Gastroesophageal sphincter (tissue), 4 donors: Measurements from ENCODE around the gene OR13A1. TPM values are rescaled to one million over a fixed set of nuclear protein-coding genes. Genes with fewer than 3 reads are reported as not detected.
"Not testable (repeated sequence)": the region's sequence is repeated elsewhere in the genome, so short reads cannot be mapped to it uniquely, and the experiment has no call there.

Source experiments
- ATAC-seq: fragments of 150-250 bp; one replicate; pipeline ENCODE4 v1.9.1; 2016; ENCODE audit warnings: mild to moderate bottlenecking, moderate library complexity
- H3K27ac ChIP-seq, 4 donors: fragments of 200-600 bp; sonication (generic) in 3 of 4; 1 replicate in 3 of 4; 2 replicates in 1 of 4; pipeline ENCODE4 v1.5.1; 2016 to 2019
- H3K27me3 ChIP-seq: fragments of 200-600 bp; sonication (generic); one replicate; pipeline ENCODE4 v1.5.1; 2019
- H3K36me3 ChIP-seq, 2 donors: fragments of 200-600 bp; sonication (generic); one replicate each; pipeline ENCODE4 v1.5.1; 2019; ENCODE audit warnings: control low read depth in 1 of 2
- H3K4me1 ChIP-seq, 3 donors: fragments of 200-600 bp; sonication (generic); 1 replicate in 2 of 3; 2 replicates in 1 of 3; pipeline ENCODE4 v1.5.1; 2016 to 2019; ENCODE audit warnings: control low read depth in 2 of 3
- H3K4me3 ChIP-seq, 2 donors: fragments of 200-600 bp; sonication (generic); one replicate each; pipeline ENCODE4 v1.5.1; 2019; ENCODE audit warnings: mild to moderate bottlenecking in 1 of 2, moderate library complexity in 1 of 2
- H3K9me3 ChIP-seq, 3 donors: fragments of 200-600 bp; sonication (generic); one replicate each; pipeline ENCODE4 v1.5.1; 2017 to 2019; ENCODE audit warnings: control low read depth in 2 of 3
- EP300 ChIP-seq: sonication (generic); formaldehyde crosslinking; IDR thresholded peaks from one replicate; pipeline ENCODE4 v1.6.1; 2017; ENCODE audit warnings: antibody characterized with exemption, mild to moderate bottlenecking
- POLR2A ChIP-seq, 2 donors: fragments of 450-650 bp; IDR thresholded peaks; one replicate each; pipeline ENCODE4 v1.6.1; 2017; ENCODE audit warnings: antibody characterized with exemption in 2 of 2, mild to moderate bottlenecking in 2 of 2, moderate library complexity in 1 of 2
- POLR2AphosphoS5 ChIP-seq: sonication (generic); formaldehyde crosslinking; IDR thresholded peaks from one replicate; pipeline ENCODE4 v1.6.1; 2017; ENCODE audit warnings: antibody characterized with exemption
- WGBS, 2 donors: methylation state at CpG; one replicate each; pipeline ENCODE4 v1.1.5; 2018; ENCODE audit warnings: low coverage in 1 of 2; 5-methylcytosine and 5-hydroxymethylcytosine counted together
- total RNA-seq, 4 donors: library from RNA; depleted of rRNA; stranded (reverse); fragments of >200 nt; gene quantifications; one replicate each; pipeline ENCODE4 v1.1.0, GENCODE V29; 2016
- TF ChIP-seq, protein P1 (sequence below), 4 experiments: fragments of 200-600 bp in 2 of 4; fragments of 450-650 bp in 2 of 4; sonication (generic) in 1 of 4; IDR thresholded peaks; one replicate each; pipeline ENCODE4 v1.5.1; 2017 to 2019; ENCODE audit warnings: antibody characterized with exemption in 4 of 4, mild to moderate bottlenecking in 2 of 4, moderate library complexity in 2 of 4

The OR13A1 gene
- total RNA-seq, 4 donors from 2014 or later, result not detected

- no peaks in the 10 kb centered on the region for H3K36me3 ChIP-seq
- TF ChIP-seq POLR2A (IDR thresholded peaks at IDR 0.05), result no peak
- TF ChIP-seq EP300, result no peak
- TF ChIP-seq, protein P1, sequence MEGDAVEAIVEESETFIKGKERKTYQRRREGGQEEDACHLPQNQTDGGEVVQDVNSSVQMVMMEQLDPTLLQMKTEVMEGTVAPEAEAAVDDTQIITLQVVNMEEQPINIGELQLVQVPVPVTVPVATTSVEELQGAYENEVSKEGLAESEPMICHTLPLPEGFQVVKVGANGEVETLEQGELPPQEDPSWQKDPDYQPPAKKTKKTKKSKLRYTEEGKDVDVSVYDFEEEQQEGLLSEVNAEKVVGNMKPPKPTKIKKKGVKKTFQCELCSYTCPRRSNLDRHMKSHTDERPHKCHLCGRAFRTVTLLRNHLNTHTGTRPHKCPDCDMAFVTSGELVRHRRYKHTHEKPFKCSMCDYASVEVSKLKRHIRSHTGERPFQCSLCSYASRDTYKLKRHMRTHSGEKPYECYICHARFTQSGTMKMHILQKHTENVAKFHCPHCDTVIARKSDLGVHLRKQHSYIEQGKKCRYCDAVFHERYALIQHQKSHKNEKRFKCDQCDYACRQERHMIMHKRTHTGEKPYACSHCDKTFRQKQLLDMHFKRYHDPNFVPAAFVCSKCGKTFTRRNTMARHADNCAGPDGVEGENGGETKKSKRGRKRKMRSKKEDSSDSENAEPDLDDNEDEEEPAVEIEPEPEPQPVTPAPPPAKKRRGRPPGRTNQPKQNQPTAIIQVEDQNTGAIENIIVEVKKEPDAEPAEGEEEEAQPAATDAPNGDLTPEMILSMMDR (IDR thresholded peaks at IDR 0.05), result no peak
- TF ChIP-seq POLR2AphosphoS5, result no peak
- H3K9me3 ChIP-seq, result peaks cover 0 to 24% (median 0%) of the 10 kb centered on the region in 3 donors
- H3K27me3 ChIP-seq, result no peaks in the 10 kb centered on the region
- H3K4me3 ChIP-seq, result no peak overlapping the region
- H3K4me1 ChIP-seq, result no peaks in the 10 kb centered on the region
- 77 to 81% methylated on average over 2 to 3 of the region's 3 CpGs for WGBS, 2 donors
- H3K27ac ChIP-seq, result no peak overlapping the region
- ATAC-seq, result no peak
These were observed 2.0 kb downstream of the OR13A1 start for GRCh38 chr10:45313264-45313873.

DNA sequence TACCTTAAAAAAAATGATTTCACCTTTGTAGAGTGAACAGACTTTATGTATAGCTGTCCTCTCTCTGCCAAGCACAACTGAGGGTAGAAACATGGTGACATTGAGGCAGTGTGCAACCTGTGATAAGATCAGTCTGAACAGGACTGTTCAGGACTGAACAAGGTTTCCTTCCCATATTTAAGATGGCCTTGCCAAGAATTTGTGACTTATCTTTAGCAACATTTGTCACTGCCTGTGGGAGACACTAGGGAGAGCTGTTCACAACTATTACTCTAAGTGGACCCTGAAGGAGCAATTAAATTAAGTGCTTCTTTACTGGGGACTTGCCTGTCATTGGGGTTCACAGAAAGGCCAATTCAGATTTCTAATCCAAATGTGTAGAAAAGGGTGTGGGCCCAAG lies 6.7 kb downstream of the OR13A1 start:
- peaks cover 0 to 17% (median 0%) of the 10 kb centered on the region in 3 donors for H3K9me3 ChIP-seq
- no peaks in the 10 kb centered on the region for H3K36me3 ChIP-seq
- no peak overlapping the region for H3K27ac ChIP-seq
- H3K27me3 ChIP-seq, result no peaks in the 10 kb centered on the region
- H3K4me3 ChIP-seq, result no peak overlapping the region
- ATAC-seq, result no peak
- TF ChIP-seq POLR2A (IDR thresholded peaks at IDR 0.05) (no peak), POLR2AphosphoS5 (no peak), EP300 (no peak)
- TF ChIP-seq, protein P1 (IDR thresholded peaks at IDR 0.05), result no peak
- H3K4me1 ChIP-seq, result no peaks in the 10 kb centered on the region

DNA sequence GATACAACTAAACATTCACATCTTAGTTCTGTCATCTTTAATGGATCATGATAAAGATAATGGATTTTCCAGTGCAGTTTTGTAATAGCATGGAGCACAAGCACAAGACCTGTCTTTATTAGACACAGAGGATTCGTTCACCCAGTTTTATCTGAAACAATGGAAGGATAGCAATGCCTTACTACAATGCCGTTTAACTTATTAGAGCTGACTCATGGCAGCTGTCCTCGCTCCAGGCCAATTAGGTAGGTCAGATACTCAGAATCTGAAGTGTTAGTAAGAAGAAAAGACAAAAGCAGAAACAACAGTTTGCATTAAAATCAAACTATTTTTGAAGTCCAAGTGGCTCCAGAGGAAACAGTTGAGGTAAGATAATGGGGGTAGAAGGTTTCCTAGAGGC lies 12.8 kb downstream of the OR13A1 start:
- ATAC-seq, result no peak
- no peaks in the 10 kb centered on the region for H3K4me1 ChIP-seq

DNA sequence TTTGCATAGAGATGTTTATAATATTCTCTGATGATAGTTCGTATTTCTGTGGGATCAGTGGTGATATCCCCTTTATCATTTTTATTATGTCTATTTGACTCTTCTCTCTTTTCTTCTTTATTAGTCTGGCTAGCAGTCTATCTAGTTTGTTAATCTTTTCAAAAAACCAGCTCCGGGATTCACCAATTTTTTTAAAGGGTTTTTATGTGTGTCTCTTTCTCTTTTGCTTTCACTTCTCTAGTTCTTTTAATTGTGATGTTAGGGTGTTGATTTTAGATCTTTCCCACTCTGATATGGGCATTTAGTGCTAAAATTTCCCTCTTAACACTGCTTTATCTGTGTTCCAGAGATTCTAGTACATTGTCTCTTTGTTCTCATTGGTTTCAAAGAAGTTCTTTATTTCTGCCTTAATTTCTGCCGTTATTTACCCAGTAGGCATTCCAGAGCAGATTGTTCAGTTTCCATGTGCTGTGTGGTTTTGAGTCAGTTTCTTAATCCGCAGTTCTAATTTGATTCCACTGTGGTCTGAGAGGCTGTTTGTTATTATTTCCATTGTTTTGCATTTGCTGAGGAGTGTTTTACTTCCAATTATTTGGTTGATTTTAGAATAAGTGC lies 17.0 kb downstream of the OR13A1 start:
- not testable (repeated sequence) for H3K4me1 ChIP-seq, H3K27me3 ChIP-seq, H3K27ac ChIP-seq, H3K4me3 ChIP-seq, H3K36me3 ChIP-seq, ATAC-seq
- WGBS, 2 donors, result 68 to 80% methylated on average over 2 to 4 of the region's 4 CpGs
- H3K9me3 ChIP-seq, result peaks cover 0 to 12% (median 0%) of the 10 kb centered on the region in 3 donors

More for the DNA sequence above, 12.8 kb downstream of the OR13A1 start:
- TF ChIP-seq POLR2A (IDR thresholded peaks at IDR 0.05) (no peak), EP300 (no peak)
- TF ChIP-seq, protein P1 (IDR thresholded peaks at IDR 0.05), result no peak
- Histone ChIP-seq H3K27me3 (peaks cover 9% of the 10 kb centered on the region), H3K36me3 (no peaks in the 10 kb centered on the region), H3K4me3 (no peak overlapping the region), H3K27ac (no peak overlapping the region), H3K9me3 (no peaks in the 10 kb centered on the region)
- 41 to 75% methylated on average over 3 of the region's 3 CpGs for WGBS, 2 donors

GRCh38 chr10:45294681-45295080 lies 20.7 kb downstream of the OR13A1 start:
- Histone ChIP-seq H3K27me3 (no peaks in the 10 kb centered on the region), H3K27ac (no peak overlapping the region), H3K4me3 (no peak overlapping the region), H3K4me1 (no peaks in the 10 kb centered on the region), H3K9me3 (peaks cover 0 to 12% (median 0%) of the 10 kb centered on the region in 3 donors), H3K36me3 (no peaks in the 10 kb centered on the region)
- no peak for ATAC-seq
- 80% methylated on average over 2 of the region's 2 CpGs; no CpG with 5 or more reads in 1 of the 2 donors for WGBS, 2 donors
- no peak for TF ChIP-seq POLR2A (IDR thresholded peaks at IDR 0.05)
- no peak for TF ChIP-seq POLR2AphosphoS5
- TF ChIP-seq, protein P1 (IDR thresholded peaks at IDR 0.05), result no peak
- TF ChIP-seq EP300, result no peak
